ENCODE measurements around the gene PCDH9.

Gene PCDH9

GRCh38 chr13:66965181-66965580 is 265.0 kb downstream of the PCDH9 start:
- H3K9ac ChIP-seq (ENCODE audit: low read length) = no peak overlapping the region
- no peak overlapping the region for H3K4me2 ChIP-seq (ENCODE audit: low read depth, low read length, poor library complexity, severe bottlenecking)
- H3K36me3 ChIP-seq (ENCODE audit: low read length) = no peaks in the 10 kb centered on the region
- H3K9me2 ChIP-seq (replicated peaks; ENCODE audit: insufficient read depth, low read length) = no peaks in the 10 kb centered on the region
- no peaks in the 10 kb centered on the region for H3F3A ChIP-seq (ENCODE audit: insufficient read depth)
- no peaks in the 10 kb centered on the region for H4K20me1 ChIP-seq (ENCODE audit: low read depth, low read length)
- H3K4me3 ChIP-seq (ENCODE audit: insufficient read depth, low read length, poor library complexity, severe bottlenecking) = no peak overlapping the region
- no peaks in the 10 kb centered on the region for H3K9me3 ChIP-seq (ENCODE audit: insufficient read depth, low read length)
- H3K27ac ChIP-seq (ENCODE audit: low read depth, low read length) = no peak overlapping the region
- H3K27me3 ChIP-seq (ENCODE audit: low read length) = no peaks in the 10 kb centered on the region
- TF ChIP-seq EZH2phosphoT487 (conservative IDR thresholded peaks at IDR 0.05; ENCODE audit: low read length) (no peak), CTCF (IDR thresholded peaks at IDR 0.05; ENCODE audit: insufficient read depth, low read length, poor library complexity, severe bottlenecking) (no peak)
- no peak overlapping the region for H2AFZ ChIP-seq (ENCODE audit: low read depth, low read length, severe bottlenecking)
- no peaks in the 10 kb centered on the region for H3K79me2 ChIP-seq (ENCODE audit: insufficient read depth, low read length)

- Histone ChIP-seq H3K27ac (ENCODE audit: low read depth, low read length) (no peak overlapping the region), H3K36me3 (ENCODE audit: low read length) (no peaks in the 10 kb centered on the region), H3K27me3 (ENCODE audit: low read length) (no peaks in the 10 kb centered on the region)
Observed at GRCh38 chr13:66962953-66963352, 267.2 kb downstream of the PCDH9 start.

GRCh38 chr13:66958611-66959010 is 271.5 kb downstream of the PCDH9 start:
- no peak overlapping the region for H3K9ac ChIP-seq (ENCODE audit: low read length)
- H3F3A ChIP-seq (ENCODE audit: insufficient read depth) = no peaks in the 10 kb centered on the region
- H3K4me2 ChIP-seq (ENCODE audit: low read depth, low read length, poor library complexity, severe bottlenecking) = peak overlapping the region; percentile 38
- TF ChIP-seq CTCF (IDR thresholded peaks at IDR 0.05; ENCODE audit: insufficient read depth, low read length, poor library complexity, severe bottlenecking) = no peak
- no peak for TF ChIP-seq EZH2phosphoT487 (conservative IDR thresholded peaks at IDR 0.05; ENCODE audit: low read length)
- no peaks in the 10 kb centered on the region for H4K20me1 ChIP-seq (ENCODE audit: low read depth, low read length)
- H3K9me3 ChIP-seq (ENCODE audit: insufficient read depth, low read length) = no peaks in the 10 kb centered on the region
- H3K9me2 ChIP-seq (replicated peaks; ENCODE audit: insufficient read depth, low read length) = no peaks in the 10 kb centered on the region
- H3K27me3 ChIP-seq (ENCODE audit: low read length) = no peaks in the 10 kb centered on the region
- no peaks in the 10 kb centered on the region for H3K79me2 ChIP-seq (ENCODE audit: insufficient read depth, low read length)
- H3K4me3 ChIP-seq (ENCODE audit: insufficient read depth, low read length, poor library complexity, severe bottlenecking) = peak overlapping the region; percentile 4
- peak overlapping the region; percentile 74 for H2AFZ ChIP-seq (ENCODE audit: low read depth, low read length, severe bottlenecking)
- no peaks in the 10 kb centered on the region for H3K36me3 ChIP-seq (ENCODE audit: low read length)
- H3K27ac ChIP-seq (ENCODE audit: low read depth, low read length) = no peak overlapping the region

More at GRCh38 chr13:66962953-66963352, 267.2 kb downstream of the PCDH9 start:
- Histone ChIP-seq H3K9me3 (ENCODE audit: insufficient read depth, low read length) (no peaks in the 10 kb centered on the region), H3K9ac (ENCODE audit: low read length) (no peak overlapping the region), H2AFZ (ENCODE audit: low read depth, low read length, severe bottlenecking) (no peak overlapping the region), H3K79me2 (ENCODE audit: insufficient read depth, low read length) (no peaks in the 10 kb centered on the region), H3K4me3 (ENCODE audit: insufficient read depth, low read length, poor library complexity, severe bottlenecking) (no peak overlapping the region), H3K4me2 (ENCODE audit: low read depth, low read length, poor library complexity, severe bottlenecking) (no peak overlapping the region), H4K20me1 (ENCODE audit: low read depth, low read length) (no peaks in the 10 kb centered on the region), H3K9me2 (replicated peaks; ENCODE audit: insufficient read depth, low read length) (no peaks in the 10 kb centered on the region), H3F3A (ENCODE audit: insufficient read depth) (no peaks in the 10 kb centered on the region)
- TF ChIP-seq CTCF (IDR thresholded peaks at IDR 0.05; ENCODE audit: insufficient read depth, low read length, poor library complexity, severe bottlenecking) = no peak
- no peak for TF ChIP-seq EZH2phosphoT487 (conservative IDR thresholded peaks at IDR 0.05; ENCODE audit: low read length)

Measured in SU-DHL-6 (cell line).